Anterior cingulate cortex (tissue), 58 donors: Measurements from ENCODE around the gene CDPF1.

Experiments
- DNase-seq, 58 donors: peaks; one replicate each; lab custom pipeline; 2025; lab: John Stamatoyannopoulos, UW

The CDPF1 gene

GRCh38 chr22:46195487-46196165 lies 54.5 kb downstream of the CDPF1 start:
- no peak for DNase-seq
